DOHH2 (cell line): ENCODE data around the gene DYNC1I1.

Experiments used
- H3F3A ChIP-seq: fragments of 200-600 bp; sonication (generic), shearing (Covaris generic); 2 replicates; pipeline ENCODE4 v1.6.0; 2016; ENCODE audit warnings: antibody characterized with exemption, mild to moderate bottlenecking; ENCODE audit not compliant: control insufficient read depth, insufficient read depth
- H3K27ac ChIP-seq: fragments of 200-600 bp; sonication (generic); 2 replicates; pipeline ENCODE4 v1.5.1; 2014; ENCODE audit warnings: low read depth, mild to moderate bottlenecking, low read length, moderate library complexity
- H3K27me3 ChIP-seq: fragments of 200-600 bp; sonication (generic); 2 replicates; pipeline ENCODE4 v1.6.1; 2014; ENCODE audit warnings: mild to moderate bottlenecking, low read length, mixed read lengths; ENCODE audit not compliant: control insufficient read depth
- H3K36me3 ChIP-seq: fragments of 200-600 bp; sonication (generic); 2 replicates; pipeline ENCODE4 v1.6.1; 2014; ENCODE audit warnings: mild to moderate bottlenecking, low read length, moderate library complexity, mixed read lengths; ENCODE audit not compliant: control insufficient read depth
- H3K4me1 ChIP-seq: fragments of 200-600 bp; sonication (generic); 2 replicates; pipeline ENCODE4 v1.6.1; 2014; ENCODE audit warnings: mild to moderate bottlenecking, low read length, mixed read lengths; ENCODE audit not compliant: control insufficient read depth
- H3K4me2 ChIP-seq: fragments of 200-600 bp; sonication (generic); 2 replicates; pipeline ENCODE4 v1.6.0; 2014; ENCODE audit warnings: mild to moderate bottlenecking, low read length, moderate library complexity
- H3K4me3 ChIP-seq: fragments of 200-600 bp; sonication (generic); 2 replicates; pipeline ENCODE4 v1.5.1; 2014; ENCODE audit warnings: mild to moderate bottlenecking, low read length, mixed read lengths
- H3K79me2 ChIP-seq: fragments of 200-600 bp; sonication (generic); 2 replicates; pipeline ENCODE4 v1.6.1; 2014; ENCODE audit warnings: mild to moderate bottlenecking, low read length, mixed read lengths; ENCODE audit not compliant: control insufficient read depth
- H3K9me2 ChIP-seq: fragments of 200-600 bp; sonication (generic); replicated peaks from 2 replicates; pipeline ENCODE4 v1.6.1; 2014; ENCODE audit warnings: mild to moderate bottlenecking, low read length, mixed read lengths; ENCODE audit not compliant: control insufficient read depth
- H3K9me3 ChIP-seq: fragments of 200-600 bp; sonication (generic); 2 replicates; pipeline ENCODE4 v1.6.1; 2014; ENCODE audit warnings: antibody characterized with exemption, low read length, mixed read lengths; ENCODE audit not compliant: control insufficient read depth, insufficient read depth
- H4K20me1 ChIP-seq: fragments of 200-600 bp; sonication (generic); 2 replicates; pipeline ENCODE4 v1.6.0; 2014; ENCODE audit warnings: low read depth, mild to moderate bottlenecking, antibody characterized with exemption, low read length, moderate library complexity; ENCODE audit not compliant: control insufficient read depth, insufficient read depth
- EZH2phosphoT487 ChIP-seq: fragments of 200-600 bp; sonication (generic); IDR thresholded peaks from 2 replicates; pipeline ENCODE4 v1.6.1; 2017; ENCODE audit warnings: borderline replicate concordance, mild to moderate bottlenecking, antibody characterized with exemption, low read length, moderate library complexity, mixed read lengths
- TF ChIP-seq, protein P1 (sequence below): fragments of 200-600 bp; sonication (generic); IDR thresholded peaks from one replicate; pipeline ENCODE4 v1.5.1; 2014; ENCODE audit warnings: antibody characterized with exemption, mild to moderate bottlenecking, low read depth, low read length; ENCODE audit not compliant: poor library complexity, severe bottlenecking

Gene DYNC1I1

DNA sequence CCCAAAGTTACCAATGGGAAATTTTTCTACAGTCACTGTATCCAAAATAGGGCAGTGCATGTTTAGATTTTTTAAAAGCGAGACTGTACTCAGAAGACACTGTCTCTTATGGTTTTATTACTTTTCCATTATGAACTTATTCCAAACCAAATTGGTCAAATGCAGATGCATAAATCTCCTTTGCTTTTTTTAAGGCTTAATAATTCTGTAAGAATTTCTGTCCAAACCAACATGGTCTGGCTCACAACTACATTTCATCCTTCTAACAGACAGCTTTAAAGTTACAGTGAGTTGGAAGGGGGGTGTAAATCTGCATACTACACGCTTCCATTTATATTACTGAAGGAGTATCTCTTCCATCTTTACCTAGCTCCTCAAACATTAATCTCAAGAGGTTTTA is 350.4 kb downstream of the DYNC1I1 start:
- Histone ChIP-seq H3K27me3 (no peaks in the 10 kb centered on the region), H3F3A (no peaks in the 10 kb centered on the region), H4K20me1 (no peaks in the 10 kb centered on the region), H3K4me2 (no peak overlapping the region), H3K4me3 (no peak overlapping the region), H3K9me2 (no peaks in the 10 kb centered on the region), H3K27ac (no peak overlapping the region), H3K9me3 (no peaks in the 10 kb centered on the region), H3K4me1 (no peaks in the 10 kb centered on the region), H3K36me3 (peaks cover 6% of the 10 kb centered on the region; the same call in 1 of the 2 replicates), H3K79me2 (no peaks in the 10 kb centered on the region)
- TF ChIP-seq, protein P1, sequence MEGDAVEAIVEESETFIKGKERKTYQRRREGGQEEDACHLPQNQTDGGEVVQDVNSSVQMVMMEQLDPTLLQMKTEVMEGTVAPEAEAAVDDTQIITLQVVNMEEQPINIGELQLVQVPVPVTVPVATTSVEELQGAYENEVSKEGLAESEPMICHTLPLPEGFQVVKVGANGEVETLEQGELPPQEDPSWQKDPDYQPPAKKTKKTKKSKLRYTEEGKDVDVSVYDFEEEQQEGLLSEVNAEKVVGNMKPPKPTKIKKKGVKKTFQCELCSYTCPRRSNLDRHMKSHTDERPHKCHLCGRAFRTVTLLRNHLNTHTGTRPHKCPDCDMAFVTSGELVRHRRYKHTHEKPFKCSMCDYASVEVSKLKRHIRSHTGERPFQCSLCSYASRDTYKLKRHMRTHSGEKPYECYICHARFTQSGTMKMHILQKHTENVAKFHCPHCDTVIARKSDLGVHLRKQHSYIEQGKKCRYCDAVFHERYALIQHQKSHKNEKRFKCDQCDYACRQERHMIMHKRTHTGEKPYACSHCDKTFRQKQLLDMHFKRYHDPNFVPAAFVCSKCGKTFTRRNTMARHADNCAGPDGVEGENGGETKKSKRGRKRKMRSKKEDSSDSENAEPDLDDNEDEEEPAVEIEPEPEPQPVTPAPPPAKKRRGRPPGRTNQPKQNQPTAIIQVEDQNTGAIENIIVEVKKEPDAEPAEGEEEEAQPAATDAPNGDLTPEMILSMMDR = no peak

DNA sequence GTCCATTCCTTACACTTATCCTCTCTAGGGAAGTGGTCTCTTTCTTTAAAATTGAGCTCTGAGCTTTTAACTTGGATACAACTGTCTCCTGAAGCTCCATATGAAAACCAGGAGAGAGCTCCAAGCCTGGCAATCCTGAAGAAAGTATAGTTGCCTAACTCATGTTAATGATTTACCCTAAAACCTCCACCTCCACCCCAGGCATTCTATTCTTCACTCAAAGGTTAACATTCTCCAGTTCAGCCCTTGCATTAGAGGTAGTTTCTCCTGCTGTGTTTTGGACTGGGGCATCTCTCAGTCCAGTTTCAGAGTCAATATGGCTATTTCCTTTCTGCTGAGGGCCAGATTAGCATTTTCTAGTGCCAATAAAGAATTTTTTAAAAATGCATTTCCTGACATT is 354.0 kb downstream of the DYNC1I1 start:
- Histone ChIP-seq H3K79me2 (no peaks in the 10 kb centered on the region), H3K4me3 (no peak overlapping the region), H3K27me3 (no peaks in the 10 kb centered on the region), H3K9me2 (no peaks in the 10 kb centered on the region), H3K36me3 (no peaks in the 10 kb centered on the region; the same call in 1 of the 2 replicates), H3F3A (no peaks in the 10 kb centered on the region), H4K20me1 (no peaks in the 10 kb centered on the region), H3K27ac (no peak overlapping the region), H3K4me2 (no peak overlapping the region), H3K4me1 (no peaks in the 10 kb centered on the region), H3K9me3 (no peaks in the 10 kb centered on the region)
- TF ChIP-seq, protein P1 = no peak
- no peak for TF ChIP-seq EZH2phosphoT487

DNA sequence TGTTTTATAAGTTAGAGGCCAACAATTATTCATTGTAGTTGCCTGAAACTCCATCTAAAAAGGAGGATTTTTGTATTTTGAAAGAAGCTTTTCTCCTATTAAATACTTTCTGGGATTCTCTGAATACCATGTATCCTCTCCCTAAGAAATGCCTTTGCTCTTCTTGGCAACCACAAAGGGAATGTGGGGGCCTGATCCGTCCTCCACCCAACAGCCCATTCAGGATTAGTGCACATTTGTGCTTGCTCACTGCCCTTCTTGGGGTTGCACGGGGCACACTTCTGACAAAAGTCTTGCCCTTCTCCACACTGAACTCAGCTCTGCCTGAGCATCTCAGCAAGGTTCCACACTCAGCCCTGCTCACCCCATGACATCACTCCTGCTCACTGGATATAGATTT is 355.4 kb downstream of the DYNC1I1 start:
- H3K4me1 ChIP-seq = no peaks in the 10 kb centered on the region
- no peaks in the 10 kb centered on the region for H3F3A ChIP-seq
- no peaks in the 10 kb centered on the region for H3K79me2 ChIP-seq
- no peak overlapping the region for H3K4me3 ChIP-seq
- TF ChIP-seq, protein P1 = no peak
- TF ChIP-seq EZH2phosphoT487 = no peak
- no peaks in the 10 kb centered on the region for H3K9me2 ChIP-seq
- H3K27me3 ChIP-seq = no peaks in the 10 kb centered on the region
- H3K36me3 ChIP-seq = no peaks in the 10 kb centered on the region; the same call in 1 of the 2 replicates
- H4K20me1 ChIP-seq = no peaks in the 10 kb centered on the region
- H3K27ac ChIP-seq = no peak overlapping the region
- no peak overlapping the region for H3K4me2 ChIP-seq
- H3K9me3 ChIP-seq = no peaks in the 10 kb centered on the region

DNA sequence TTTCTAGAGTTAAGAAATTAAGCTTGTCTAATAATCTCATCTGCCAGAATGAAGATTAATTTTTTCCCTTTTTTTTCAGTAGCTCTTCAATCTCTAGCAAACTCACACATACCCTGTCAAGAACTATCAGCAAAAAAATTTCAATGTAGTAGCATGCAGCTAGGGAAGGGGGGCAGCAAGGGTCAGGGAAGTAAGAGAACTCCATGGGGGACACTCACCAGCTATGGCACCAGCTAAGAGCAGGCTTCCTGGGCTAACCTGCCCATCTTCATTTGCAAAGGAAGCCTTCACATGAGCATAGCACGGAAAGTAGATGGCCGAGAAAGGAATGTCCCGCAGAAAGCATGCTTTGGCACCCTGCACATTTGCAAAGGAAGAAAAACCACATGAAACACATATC is 359.2 kb downstream of the DYNC1I1 start:
- no peak for TF ChIP-seq EZH2phosphoT487
- TF ChIP-seq, protein P1 = peak; percentile 23
- H3F3A ChIP-seq = no peaks in the 10 kb centered on the region
- H4K20me1 ChIP-seq = no peaks in the 10 kb centered on the region
- no peaks in the 10 kb centered on the region for H3K79me2 ChIP-seq
- no peaks in the 10 kb centered on the region for H3K27me3 ChIP-seq
- no peak overlapping the region for H3K27ac ChIP-seq
- no peaks in the 10 kb centered on the region for H3K9me3 ChIP-seq
- H3K4me1 ChIP-seq = no peaks in the 10 kb centered on the region
- H3K4me3 ChIP-seq = no peak overlapping the region
- H3K4me2 ChIP-seq = no peak overlapping the region
- no peaks in the 10 kb centered on the region for H3K9me2 ChIP-seq
- H3K36me3 ChIP-seq = no peaks in the 10 kb centered on the region; the same call in 1 of the 2 replicates
